AG04450 (cell line): ENCODE measurements around the gene GPR45. TPM values are rescaled to one million over a fixed set of nuclear protein-coding genes. Genes with fewer than 3 reads are reported as not detected.

Experiments
- CTCF ChIA-PET: fragments of 300-600, 350-600 bp; formaldehyde crosslinking; extraction: SDS; loops from one replicate; lab custom pipeline; 2022; ENCODE audit warnings: antibody characterized with exemption, inconsistent platforms; lab: Charles Lee
- POLR2A ChIA-PET: fragments of 350-600 bp; formaldehyde crosslinking; extraction: SDS; loops from one replicate; lab custom pipeline; 2021; ENCODE audit warnings: antibody characterized with exemption, inconsistent platforms; lab: Yijun Ruan, JAX
- DNase-seq: peaks from one replicate; pipeline ENCODE4 v3.0.0-alpha.2; 2011; ENCODE audit warnings: low read depth, low spot score
- H3K27ac ChIP-seq: one replicate; pipeline ENCODE4 v1.5.1; 2012; ENCODE audit warnings: low read depth, low read length, control low read depth
- H3K27me3 ChIP-seq: one replicate; pipeline ENCODE4 v1.6.0; 2012; ENCODE audit warnings: low read length; ENCODE audit not compliant: control insufficient read depth, insufficient read depth
- H3K4me3 ChIP-seq: 2 replicates; pipeline ENCODE4 v1.5.1; 2011; ENCODE audit warnings: mild to moderate bottlenecking, low read depth, low read length, control low read depth
- H3K9me3 ChIP-seq: 2 replicates; pipeline ENCODE4 v1.5.1; 2012; ENCODE audit warnings: low read length; ENCODE audit not compliant: control insufficient read depth, insufficient read depth
- polyA minus RNA-seq: library from RNA; depleted of rRNA, polyadenylated mRNA; stranded (reverse); fragments of >200 nt; gene quantifications from 2 replicates; pipeline ENCODE4 v1.2.3, GENCODE V29; 2011; rRNA and poly(A)+ RNA removed
- polyA plus RNA-seq: library from polyadenylated mRNA; depleted of rRNA; stranded (reverse); fragments of >200 nt; gene quantifications from 2 replicates; pipeline ENCODE4 v1.2.3, GENCODE V29; 2011; rRNA removed
- TF ChIP-seq, protein P1 (sequence below): IDR thresholded peaks from 2 replicates; pipeline ENCODE4 v1.5.1; 2011; ENCODE audit warnings: low read depth, low read length, control low read depth, inconsistent platforms

The GPR45 gene, protein sequence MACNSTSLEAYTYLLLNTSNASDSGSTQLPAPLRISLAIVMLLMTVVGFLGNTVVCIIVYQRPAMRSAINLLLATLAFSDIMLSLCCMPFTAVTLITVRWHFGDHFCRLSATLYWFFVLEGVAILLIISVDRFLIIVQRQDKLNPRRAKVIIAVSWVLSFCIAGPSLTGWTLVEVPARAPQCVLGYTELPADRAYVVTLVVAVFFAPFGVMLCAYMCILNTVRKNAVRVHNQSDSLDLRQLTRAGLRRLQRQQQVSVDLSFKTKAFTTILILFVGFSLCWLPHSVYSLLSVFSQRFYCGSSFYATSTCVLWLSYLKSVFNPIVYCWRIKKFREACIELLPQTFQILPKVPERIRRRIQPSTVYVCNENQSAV
- polyA plus RNA-seq, result not detected in 2 replicates
- not detected in 2 replicates for polyA minus RNA-seq

DNA sequence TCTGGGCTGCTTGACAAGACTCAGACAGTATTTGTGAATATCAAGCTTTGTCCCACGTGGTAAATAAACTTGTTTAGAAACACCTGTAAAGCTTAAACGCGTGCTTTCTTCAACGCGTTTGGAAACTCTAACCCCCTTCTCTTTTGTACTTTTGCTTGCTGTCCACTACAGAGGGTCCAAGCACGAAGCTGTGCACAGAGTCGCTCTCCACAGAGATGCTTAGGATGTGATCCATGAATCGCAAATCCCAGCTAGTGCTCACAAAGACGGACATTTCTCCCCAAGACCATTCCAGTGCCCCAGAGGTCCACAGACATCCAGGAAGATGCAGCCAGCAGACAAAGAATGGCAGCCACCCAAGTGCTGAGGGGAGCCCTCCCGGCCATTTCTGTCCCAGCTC is at the start of gene GPR45:
Gene GPR45, plus strand, starts transcription at position 301 of the 400 bp plus-strand sequence. CDS start 116 bp downstream, outside the sequence.
- DNase-seq, result no peak
- TF ChIP-seq, protein P1, sequence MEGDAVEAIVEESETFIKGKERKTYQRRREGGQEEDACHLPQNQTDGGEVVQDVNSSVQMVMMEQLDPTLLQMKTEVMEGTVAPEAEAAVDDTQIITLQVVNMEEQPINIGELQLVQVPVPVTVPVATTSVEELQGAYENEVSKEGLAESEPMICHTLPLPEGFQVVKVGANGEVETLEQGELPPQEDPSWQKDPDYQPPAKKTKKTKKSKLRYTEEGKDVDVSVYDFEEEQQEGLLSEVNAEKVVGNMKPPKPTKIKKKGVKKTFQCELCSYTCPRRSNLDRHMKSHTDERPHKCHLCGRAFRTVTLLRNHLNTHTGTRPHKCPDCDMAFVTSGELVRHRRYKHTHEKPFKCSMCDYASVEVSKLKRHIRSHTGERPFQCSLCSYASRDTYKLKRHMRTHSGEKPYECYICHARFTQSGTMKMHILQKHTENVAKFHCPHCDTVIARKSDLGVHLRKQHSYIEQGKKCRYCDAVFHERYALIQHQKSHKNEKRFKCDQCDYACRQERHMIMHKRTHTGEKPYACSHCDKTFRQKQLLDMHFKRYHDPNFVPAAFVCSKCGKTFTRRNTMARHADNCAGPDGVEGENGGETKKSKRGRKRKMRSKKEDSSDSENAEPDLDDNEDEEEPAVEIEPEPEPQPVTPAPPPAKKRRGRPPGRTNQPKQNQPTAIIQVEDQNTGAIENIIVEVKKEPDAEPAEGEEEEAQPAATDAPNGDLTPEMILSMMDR, result no peak
- peaks cover 4% of the 10 kb centered on the region for H3K27me3 ChIP-seq
- CTCF ChIA-PET, result interaction anchor here (1.3 to 12.2 kb wide), 2 partner anchors 53 to 128 kb away, joined by 3 to 310 read pairs; no protein-coding TSS in a partner anchor
- POLR2A ChIA-PET, result no interaction called here
- no peak within 1 kb of the TSS for H3K4me3 ChIP-seq
- H3K27ac ChIP-seq, result no peak within 1 kb of the TSS
- H3K9me3 ChIP-seq, result peaks cover 9% of the 10 kb centered on the region

DNA sequence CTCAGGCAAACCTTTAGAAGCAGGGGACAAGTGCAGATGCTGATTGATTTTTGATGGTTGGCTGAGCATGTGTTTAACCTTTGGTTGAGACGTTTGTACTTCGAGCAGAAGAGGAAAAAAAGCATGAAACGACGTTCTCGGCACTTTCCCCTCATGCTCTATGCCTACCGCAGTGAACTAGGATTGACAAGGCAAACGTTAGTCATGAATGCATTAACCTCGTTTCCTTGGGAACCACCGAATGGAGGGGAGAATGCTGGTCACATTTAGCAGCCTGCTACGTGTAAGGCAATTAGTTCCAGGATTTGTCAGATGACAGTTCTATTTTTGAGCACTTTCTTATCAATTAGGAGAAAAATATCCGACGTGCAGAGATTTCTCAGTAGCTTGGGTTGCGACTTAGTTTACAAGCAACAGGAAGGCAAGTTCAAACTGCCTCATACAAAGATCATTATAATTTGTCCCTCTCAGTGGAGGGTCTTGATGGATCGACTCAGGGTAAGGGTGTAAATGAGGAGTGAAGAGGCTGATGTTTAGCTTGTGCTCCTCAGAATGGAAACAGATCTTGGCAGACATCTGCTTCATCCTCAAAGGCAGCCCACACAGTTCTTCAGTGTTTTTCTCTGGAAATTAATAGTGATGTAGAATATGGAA is 47.4 kb upstream of the GPR45 start:
- ChIA-PET CTCF (no interaction called here), POLR2A (no interaction called here)
- Histone ChIP-seq H3K27ac (no peak overlapping the region), H3K9me3 (no peaks in the 10 kb centered on the region), H3K4me3 (no peak overlapping the region), H3K27me3 (peaks cover 13% of the 10 kb centered on the region)
- no peak for DNase-seq
- TF ChIP-seq, protein P1, result no peak

DNA sequence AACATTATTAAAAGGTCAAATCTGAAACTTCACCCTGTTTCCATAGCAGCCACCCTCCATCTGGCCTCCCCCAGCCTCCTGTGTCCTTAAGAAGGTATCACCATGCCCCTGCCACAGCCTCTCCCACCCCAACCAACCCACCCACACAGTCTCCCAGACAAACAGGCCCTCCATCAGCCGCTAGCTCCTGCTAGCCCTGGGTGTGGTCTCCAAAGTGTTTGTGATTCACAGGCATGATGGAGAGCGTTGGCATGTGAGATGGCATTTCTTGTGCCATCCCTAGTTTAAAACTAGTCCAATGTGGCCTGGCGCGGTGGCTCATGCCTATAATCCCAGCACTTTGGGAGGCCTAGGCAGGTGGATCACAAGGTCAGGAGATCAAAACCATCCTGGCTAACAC is 44.9 kb upstream of the GPR45 start:
- ChIA-PET CTCF (interaction anchor here (0.6 kb wide), 1 partner anchor 39 kb away, joined by 3 read pairs; no protein-coding TSS in a partner anchor), POLR2A (no interaction called here)
- no peak overlapping the region for H3K27ac ChIP-seq
- H3K9me3 ChIP-seq, result no peaks in the 10 kb centered on the region
- TF ChIP-seq, protein P1, result no peak
- H3K4me3 ChIP-seq, result no peak overlapping the region
- no peak for DNase-seq
- peaks cover 13% of the 10 kb centered on the region for H3K27me3 ChIP-seq

DNA sequence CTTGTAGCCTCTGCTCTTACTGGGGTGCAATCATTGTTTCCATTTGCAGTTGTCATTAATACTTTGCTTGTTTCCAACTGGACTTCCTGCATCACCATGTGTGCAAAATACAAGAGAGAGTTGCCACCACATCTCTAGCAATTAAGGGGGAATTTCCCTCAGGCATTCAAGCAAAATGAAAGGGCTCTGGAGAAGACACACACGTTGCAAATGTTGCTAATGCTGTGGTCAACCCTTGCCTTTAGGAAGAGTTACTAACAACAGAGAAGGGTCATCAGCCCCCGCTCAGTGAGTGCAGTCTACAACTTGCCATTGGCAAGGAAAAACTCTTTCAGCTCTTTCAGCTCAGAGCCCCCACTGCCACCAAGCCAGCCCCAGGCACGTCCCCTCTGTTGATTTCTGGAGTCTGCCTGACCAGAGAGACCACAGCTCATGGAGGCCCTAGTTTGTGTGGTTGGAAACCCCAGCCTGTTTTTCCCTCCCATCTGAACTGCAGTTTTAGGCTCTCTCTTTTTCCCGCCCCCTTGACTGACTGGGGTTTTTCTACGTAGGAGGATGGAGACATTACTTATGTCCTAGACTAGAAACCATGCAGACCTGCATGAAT is 25.9 kb upstream of the GPR45 start:
- CTCF ChIA-PET, result interaction anchor here (1.1 kb wide), 1 partner anchor 20 kb away, joined by 4 read pairs; no protein-coding TSS in a partner anchor
- TF ChIP-seq, protein P1, result no peak
- Histone ChIP-seq H3K9me3 (no peaks in the 10 kb centered on the region), H3K4me3 (no peak overlapping the region), H3K27me3 (peaks cover 5% of the 10 kb centered on the region), H3K27ac (no peak overlapping the region)
- DNase-seq, result no peak
- POLR2A ChIA-PET, result no interaction called here
